ENCODE measurements around the gene SMCO2.

SMCO2 gene

DNA sequence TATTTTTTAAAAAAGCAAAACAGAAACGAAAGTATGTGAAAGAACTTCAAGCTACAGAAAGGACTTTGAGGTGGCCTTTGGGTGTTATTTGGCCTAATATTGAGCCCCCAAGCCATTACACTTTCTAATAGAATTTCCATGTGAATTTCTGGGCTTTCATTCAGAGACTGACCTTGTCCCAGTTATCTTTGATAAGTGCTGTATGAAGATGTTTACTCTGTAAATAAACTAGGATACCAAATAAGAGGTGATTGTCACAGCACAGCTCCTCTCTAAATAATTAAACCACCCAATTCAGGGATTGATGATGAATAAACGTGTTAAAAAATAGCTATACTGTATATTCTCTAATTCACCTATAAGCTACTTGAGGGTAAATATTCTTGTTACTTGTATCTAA lies 44.7 kb downstream of the SMCO2 start:
- TF ChIP-seq, protein P1, sequence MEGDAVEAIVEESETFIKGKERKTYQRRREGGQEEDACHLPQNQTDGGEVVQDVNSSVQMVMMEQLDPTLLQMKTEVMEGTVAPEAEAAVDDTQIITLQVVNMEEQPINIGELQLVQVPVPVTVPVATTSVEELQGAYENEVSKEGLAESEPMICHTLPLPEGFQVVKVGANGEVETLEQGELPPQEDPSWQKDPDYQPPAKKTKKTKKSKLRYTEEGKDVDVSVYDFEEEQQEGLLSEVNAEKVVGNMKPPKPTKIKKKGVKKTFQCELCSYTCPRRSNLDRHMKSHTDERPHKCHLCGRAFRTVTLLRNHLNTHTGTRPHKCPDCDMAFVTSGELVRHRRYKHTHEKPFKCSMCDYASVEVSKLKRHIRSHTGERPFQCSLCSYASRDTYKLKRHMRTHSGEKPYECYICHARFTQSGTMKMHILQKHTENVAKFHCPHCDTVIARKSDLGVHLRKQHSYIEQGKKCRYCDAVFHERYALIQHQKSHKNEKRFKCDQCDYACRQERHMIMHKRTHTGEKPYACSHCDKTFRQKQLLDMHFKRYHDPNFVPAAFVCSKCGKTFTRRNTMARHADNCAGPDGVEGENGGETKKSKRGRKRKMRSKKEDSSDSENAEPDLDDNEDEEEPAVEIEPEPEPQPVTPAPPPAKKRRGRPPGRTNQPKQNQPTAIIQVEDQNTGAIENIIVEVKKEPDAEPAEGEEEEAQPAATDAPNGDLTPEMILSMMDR (IDR thresholded peaks at IDR 0.05; ENCODE audit: low read depth, low read length), result no peak
- Histone ChIP-seq H3K4me3 (ENCODE audit: low read depth, low read length) (no peak overlapping the region), H3K27ac (no peak overlapping the region), H3K9me3 (ENCODE audit: severe bottlenecking) (no peaks in the 10 kb centered on the region), H3K36me3 (no peaks in the 10 kb centered on the region), H3K27me3 (ENCODE audit: insufficient read depth, low read depth, severe bottlenecking) (no peaks in the 10 kb centered on the region)
- no peak for DNase-seq

DNA sequence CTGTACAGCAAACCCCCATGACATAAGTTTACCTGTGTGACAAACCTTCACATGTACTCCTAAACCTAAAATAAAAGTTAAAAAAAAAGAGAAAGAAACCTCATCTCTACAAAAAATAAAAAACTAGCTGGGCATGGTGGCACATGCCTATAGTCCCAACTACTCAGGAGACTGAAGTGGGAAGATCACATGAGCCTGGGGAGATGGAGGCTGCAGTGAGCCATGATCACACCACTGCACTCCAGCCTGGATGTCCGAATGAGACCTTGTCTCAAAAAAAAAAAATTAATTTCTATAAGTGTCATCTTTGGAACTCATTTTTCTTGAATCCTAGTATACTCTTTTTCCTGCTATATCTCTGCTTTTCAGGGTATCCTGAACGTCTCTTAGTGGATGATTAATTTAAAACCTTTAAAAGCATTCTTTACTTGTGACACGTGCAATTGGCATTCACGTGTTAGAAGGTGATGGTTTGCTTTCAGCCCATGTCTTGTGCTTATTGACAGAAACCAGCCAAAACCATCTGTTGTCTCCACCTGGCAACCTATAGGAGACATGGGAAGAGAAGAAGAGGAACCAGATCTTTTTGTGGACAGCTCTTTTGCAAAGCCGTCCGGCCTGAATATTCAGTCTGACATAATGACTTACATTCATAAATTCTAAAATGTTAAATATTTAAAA lies 46.9 kb downstream of the SMCO2 start:
- TF ChIP-seq, protein P1 (IDR thresholded peaks at IDR 0.05; ENCODE audit: low read depth, low read length), result no peak
- Histone ChIP-seq H3K27me3 (ENCODE audit: insufficient read depth, low read depth, severe bottlenecking) (no peaks in the 10 kb centered on the region), H3K9me3 (ENCODE audit: severe bottlenecking) (no peaks in the 10 kb centered on the region), H3K27ac (no peak overlapping the region), H3K36me3 (no peaks in the 10 kb centered on the region), H3K4me3 (ENCODE audit: low read depth, low read length) (no peak overlapping the region)
- no peak for DNase-seq

DNA sequence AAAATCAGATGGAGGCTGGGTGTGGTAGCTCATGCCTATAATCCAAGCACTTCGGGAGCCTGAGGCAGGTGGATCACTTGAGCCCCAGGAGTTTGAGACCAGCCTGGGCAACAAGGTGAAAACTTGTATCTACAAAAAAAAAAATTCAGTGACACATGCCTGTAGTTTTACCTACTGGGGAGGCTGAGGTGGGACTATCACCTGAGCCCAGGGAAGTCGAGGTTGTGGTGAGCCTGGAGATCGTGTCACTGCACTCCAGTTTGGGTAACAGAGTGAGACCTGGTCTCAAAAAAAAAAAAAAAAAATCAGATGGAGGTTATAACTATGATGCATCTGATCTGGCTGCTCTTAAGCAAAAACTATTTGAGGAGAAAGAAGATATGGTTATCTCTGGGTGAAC lies 50.9 kb downstream of the SMCO2 start:
- Histone ChIP-seq H3K36me3 (no peaks in the 10 kb centered on the region), H3K4me3 (ENCODE audit: low read depth, low read length) (no peak overlapping the region), H3K27ac (no peak overlapping the region), H3K9me3 (ENCODE audit: severe bottlenecking) (no peaks in the 10 kb centered on the region), H3K27me3 (ENCODE audit: insufficient read depth, low read depth, severe bottlenecking) (no peaks in the 10 kb centered on the region)
- DNase-seq, result no peak
- TF ChIP-seq, protein P1 (IDR thresholded peaks at IDR 0.05; ENCODE audit: low read depth, low read length), result no peak

DNA sequence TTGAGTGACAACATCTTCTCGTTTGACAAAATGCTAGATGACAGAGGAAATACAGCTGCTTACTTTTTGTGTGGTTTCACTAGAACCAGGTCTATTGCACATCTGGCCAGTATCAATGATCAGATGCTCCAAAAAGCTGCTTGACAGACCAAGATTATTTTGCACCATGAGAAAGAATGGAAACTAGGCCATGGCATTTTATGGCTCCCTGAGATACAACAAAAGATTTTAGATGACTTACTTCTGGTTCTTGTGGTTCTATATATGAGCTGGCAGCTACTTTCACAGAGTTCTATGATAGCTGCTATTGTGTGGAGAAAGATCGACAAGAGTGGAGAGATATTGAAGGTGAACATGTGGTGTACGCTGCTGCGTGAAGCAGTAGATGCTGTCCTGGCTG lies 51.6 kb downstream of the SMCO2 start:
- Histone ChIP-seq H3K4me3 (ENCODE audit: low read depth, low read length) (no peak overlapping the region), H3K27me3 (ENCODE audit: insufficient read depth, low read depth, severe bottlenecking) (no peaks in the 10 kb centered on the region), H3K27ac (no peak overlapping the region), H3K9me3 (ENCODE audit: severe bottlenecking) (no peaks in the 10 kb centered on the region), H3K36me3 (no peaks in the 10 kb centered on the region)
- DNase-seq, result no peak
- TF ChIP-seq, protein P1 (IDR thresholded peaks at IDR 0.05; ENCODE audit: low read depth, low read length), result no peak

DNA sequence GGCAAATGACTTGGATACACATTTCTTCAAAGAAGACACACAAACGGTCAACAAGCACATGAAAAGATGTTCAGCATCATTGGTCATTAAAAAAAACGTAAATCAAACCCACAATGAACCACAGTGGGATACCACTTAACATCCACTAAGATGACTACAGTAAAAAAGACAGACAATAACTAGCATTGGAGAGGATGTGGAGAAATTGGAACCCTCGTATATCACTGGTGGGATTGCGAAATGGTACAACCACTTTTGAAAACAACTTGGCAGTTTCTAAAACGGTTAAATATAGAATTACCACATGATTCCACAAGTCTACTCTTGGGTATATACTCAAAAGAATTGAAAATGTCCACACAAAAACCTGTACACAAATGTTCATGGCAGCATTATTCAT lies 52.2 kb downstream of the SMCO2 start:
- DNase-seq, result no peak
- Histone ChIP-seq H3K4me3 (ENCODE audit: low read depth, low read length) (no peak overlapping the region), H3K36me3 (no peaks in the 10 kb centered on the region), H3K27me3 (ENCODE audit: insufficient read depth, low read depth, severe bottlenecking) (no peaks in the 10 kb centered on the region), H3K9me3 (ENCODE audit: severe bottlenecking) (no peaks in the 10 kb centered on the region), H3K27ac (no peak overlapping the region)
- TF ChIP-seq, protein P1 (IDR thresholded peaks at IDR 0.05; ENCODE audit: low read depth, low read length), result no peak

DNA sequence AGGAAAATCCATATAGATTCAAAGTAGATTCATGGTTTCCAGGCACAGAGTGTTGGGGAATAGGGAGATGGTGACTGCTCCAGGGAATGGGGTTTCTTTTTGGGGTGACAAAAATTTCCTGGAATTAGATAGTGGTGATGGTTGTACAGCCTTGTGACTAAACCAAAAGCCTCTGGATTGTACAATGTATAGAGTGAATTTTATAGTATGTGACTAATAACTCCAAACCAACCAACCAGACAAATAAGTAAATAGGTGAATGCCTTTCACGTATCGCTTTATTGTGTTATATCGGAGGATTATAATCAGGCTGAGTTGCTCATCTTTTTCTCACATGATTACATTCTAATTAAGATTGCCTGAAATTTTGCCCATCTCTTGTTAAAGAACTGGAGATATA lies 52.8 kb downstream of the SMCO2 start:
- H3K27ac ChIP-seq, result no peak overlapping the region
- no peaks in the 10 kb centered on the region for H3K36me3 ChIP-seq
- no peaks in the 10 kb centered on the region for H3K27me3 ChIP-seq (ENCODE audit: insufficient read depth, low read depth, severe bottlenecking)
- TF ChIP-seq, protein P1 (IDR thresholded peaks at IDR 0.05; ENCODE audit: low read depth, low read length), result no peak
- H3K9me3 ChIP-seq (ENCODE audit: severe bottlenecking), result no peaks in the 10 kb centered on the region
- no peak for DNase-seq
- no peak overlapping the region for H3K4me3 ChIP-seq (ENCODE audit: low read depth, low read length)
